GM10248 (cell line): ENCODE data around the gene IL10RB.

ENCODE experiments used
- CTCF ChIA-PET: fragments of 300-600 bp; sonication (Branson Sonifier 250); formaldehyde crosslinking; extraction: SDS; loops from one replicate; lab custom pipeline; 2021; ENCODE audit warnings: antibody characterized with exemption; lab: Yijun Ruan, JAX
- POLR2A ChIA-PET: fragments of 350-650 bp; sonication (Branson Sonifier 250); formaldehyde crosslinking; extraction: SDS; loops from one replicate; lab custom pipeline; 2020; ENCODE audit warnings: antibody characterized with exemption; lab: Yijun Ruan, JAX
- DNase-seq: peaks from one replicate; pipeline ENCODE4 v3.0.0; 2012; ENCODE audit errors: extremely low spot score
- TF ChIP-seq, protein P1 (sequence below): IDR thresholded peaks from 2 replicates; pipeline ENCODE4 v1.5.1; 2012; ENCODE audit warnings: mild to moderate bottlenecking, low read depth; ENCODE audit errors: extremely low read depth, missing control alignments, control extremely low read depth

Gene IL10RB

DNA sequence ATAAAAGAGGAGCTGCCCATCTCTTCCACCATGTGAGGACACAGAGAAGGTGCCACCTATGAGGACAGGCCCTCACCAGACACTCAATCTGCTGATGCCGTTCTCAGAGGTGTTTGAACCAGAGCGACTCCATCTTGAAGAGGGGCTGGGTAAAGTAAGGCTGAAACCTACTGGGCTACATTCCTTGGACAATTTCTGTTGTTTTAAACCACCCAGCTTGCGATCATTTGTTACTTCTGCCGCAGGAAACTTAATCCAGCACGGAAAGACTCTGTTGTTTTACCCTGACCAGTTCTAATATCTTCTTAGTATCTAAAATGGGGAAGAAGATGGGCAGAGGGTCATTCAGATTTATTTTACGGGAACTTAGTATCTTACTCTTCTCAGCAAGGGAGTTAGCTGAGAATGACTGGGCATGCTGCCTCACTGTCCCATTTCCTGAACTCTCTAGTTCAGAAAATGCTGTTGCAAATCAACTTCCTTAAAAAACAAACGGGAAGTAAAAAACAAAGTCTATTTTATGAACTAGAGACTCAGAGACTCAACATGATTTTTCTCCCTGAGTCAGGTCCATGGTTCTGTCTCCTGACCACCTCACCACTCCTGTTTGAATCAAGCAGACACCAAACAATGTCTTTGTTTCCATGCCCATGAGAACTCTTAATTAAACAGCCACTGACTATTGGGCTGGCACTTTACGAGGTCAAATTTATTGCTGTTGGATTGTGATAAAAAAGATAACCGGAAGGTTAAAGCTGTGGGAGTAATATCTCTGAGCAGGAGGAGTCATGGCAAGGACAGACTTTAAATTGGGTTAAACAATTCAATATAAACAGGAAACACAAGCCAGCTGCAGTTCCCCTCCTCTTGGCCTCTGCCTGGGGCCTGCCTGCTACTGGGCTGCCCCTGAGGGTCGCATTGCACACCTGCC, 34.8 kb downstream of the IL10RB start:
- DNase-seq, result no peak
- POLR2A ChIA-PET, result no interaction called here
- TF ChIP-seq, protein P1, sequence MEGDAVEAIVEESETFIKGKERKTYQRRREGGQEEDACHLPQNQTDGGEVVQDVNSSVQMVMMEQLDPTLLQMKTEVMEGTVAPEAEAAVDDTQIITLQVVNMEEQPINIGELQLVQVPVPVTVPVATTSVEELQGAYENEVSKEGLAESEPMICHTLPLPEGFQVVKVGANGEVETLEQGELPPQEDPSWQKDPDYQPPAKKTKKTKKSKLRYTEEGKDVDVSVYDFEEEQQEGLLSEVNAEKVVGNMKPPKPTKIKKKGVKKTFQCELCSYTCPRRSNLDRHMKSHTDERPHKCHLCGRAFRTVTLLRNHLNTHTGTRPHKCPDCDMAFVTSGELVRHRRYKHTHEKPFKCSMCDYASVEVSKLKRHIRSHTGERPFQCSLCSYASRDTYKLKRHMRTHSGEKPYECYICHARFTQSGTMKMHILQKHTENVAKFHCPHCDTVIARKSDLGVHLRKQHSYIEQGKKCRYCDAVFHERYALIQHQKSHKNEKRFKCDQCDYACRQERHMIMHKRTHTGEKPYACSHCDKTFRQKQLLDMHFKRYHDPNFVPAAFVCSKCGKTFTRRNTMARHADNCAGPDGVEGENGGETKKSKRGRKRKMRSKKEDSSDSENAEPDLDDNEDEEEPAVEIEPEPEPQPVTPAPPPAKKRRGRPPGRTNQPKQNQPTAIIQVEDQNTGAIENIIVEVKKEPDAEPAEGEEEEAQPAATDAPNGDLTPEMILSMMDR, result no peak
- CTCF ChIA-PET, result interaction anchor here (0.8 to 2.5 kb wide), 7 partner anchors 12 to 144 kb away, joined by 3 to 5 read pairs (median 3); no protein-coding TSS in a partner anchor

DNA sequence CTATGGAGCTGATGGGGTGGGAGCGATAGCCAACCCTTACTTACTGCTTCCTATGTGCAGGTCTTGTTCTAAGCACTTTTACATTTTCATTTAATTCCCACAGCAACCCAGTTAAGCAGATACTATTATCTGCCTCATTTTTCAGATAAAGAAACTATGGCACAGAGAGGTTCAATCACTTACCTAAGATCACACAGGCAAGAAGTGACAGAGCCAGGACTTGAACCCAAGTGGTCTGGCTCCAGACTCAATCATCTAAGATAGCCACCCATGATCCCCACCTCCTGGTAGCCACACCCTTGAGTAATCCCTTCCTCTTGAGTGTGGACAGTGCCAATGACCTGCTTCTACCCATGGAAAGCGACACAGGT, 35.5 kb downstream of the IL10RB start:
- no peak for DNase-seq
- TF ChIP-seq, protein P1, result no peak
- ChIA-PET POLR2A (no interaction called here), CTCF (interaction anchor here (0.8 to 1.7 kb wide), 3 partner anchors 12 to 104 kb away, joined by 3 read pairs; no protein-coding TSS in a partner anchor)

DNA sequence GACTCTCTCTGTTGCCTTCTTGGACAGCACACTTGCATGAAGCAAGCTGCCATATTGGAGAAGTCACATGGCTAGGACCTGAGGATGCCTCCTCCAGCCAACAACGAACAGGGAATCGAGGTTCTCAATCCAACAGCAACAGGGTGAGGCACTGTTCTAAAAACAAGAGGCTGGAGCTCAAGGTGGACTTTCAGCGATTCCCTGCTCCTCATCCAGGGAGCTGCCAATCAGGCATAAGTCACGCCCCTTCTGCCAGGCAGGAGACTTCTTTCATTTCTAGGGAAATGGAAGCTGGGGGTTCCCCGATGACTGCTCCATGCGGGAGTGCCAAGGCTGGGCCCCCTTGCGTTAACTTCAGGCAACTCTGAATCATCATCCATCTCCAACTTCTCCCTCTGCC, 35.9 kb downstream of the IL10RB start:
- ChIA-PET CTCF (interaction anchor here (0.8 to 1.7 kb wide), 2 partner anchors 51 to 105 kb away, joined by 3 read pairs; no protein-coding TSS in a partner anchor), POLR2A (no interaction called here)
- TF ChIP-seq, protein P1, result no peak
- no peak for DNase-seq

DNA sequence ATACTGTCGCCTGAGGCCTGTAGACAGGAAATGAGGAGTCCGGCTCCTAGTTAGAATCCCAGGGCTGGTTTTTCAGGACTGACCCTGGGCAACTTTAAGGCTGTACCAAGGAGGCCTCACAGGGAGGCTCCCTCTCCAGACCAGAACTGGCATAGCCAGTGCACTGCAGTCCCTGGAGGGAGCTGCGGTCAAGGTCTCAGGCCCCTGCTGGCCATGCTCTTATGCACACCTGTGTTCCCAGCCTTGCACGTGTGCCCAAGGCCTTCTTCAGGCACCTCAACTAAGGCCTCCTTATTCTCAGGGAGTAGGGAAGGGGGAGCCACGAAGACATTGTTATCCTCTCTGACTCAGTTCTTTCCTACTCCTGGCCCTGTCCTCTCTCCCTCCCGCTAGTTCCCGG, 36.6 kb downstream of the IL10RB start:
- ChIA-PET CTCF (interaction anchor here (1.7 kb wide), 2 partner anchors 22 to 52 kb away, joined by 3 to 5 read pairs; partner anchors contain the start of gene IFNAR1), POLR2A (no interaction called here)
- TF ChIP-seq, protein P1, result no peak
- DNase-seq, result no peak

DNA sequence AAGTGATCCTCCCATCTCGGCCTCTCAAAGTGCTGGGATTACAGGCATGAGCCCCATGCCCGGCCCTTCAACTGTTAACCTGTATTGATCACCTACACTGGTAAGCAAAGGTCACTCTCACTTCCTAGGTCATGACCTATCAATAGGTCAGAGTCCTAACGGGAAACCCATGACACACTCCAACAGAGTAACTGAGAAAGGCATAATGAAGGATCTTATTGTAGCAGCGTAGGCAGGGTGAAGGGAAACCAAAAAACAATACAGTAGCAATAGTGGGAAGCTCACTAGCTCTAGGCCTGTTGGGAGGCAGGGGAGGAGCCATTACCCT, 39.1 kb downstream of the IL10RB start:
- DNase-seq, result no peak
- ChIA-PET CTCF (no interaction called here), POLR2A (no interaction called here)
- TF ChIP-seq, protein P1, result no peak

DNA sequence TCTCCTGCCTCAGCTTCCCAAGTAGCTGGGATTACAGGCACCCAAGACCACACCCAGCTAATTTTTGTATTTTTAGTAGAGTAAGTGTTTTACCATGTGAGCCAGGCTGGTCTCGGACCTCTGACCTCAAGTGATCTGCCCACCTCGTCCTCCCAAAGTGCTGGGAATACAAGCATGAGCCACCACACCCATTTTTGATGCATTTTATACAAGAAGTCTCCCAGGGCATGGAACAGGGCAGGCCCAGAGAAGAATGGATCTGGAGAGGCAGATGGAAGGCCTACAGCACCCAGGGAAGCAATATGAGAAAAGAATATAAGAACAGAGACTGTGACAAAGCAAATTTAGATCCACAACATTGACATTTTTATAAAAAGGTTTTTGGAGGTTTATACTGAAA, 39.8 kb downstream of the IL10RB start:
- POLR2A ChIA-PET, result no interaction called here
- DNase-seq, result no peak
- CTCF ChIA-PET, result no interaction called here
- TF ChIP-seq, protein P1, result no peak
